SK-N-SH treated with all-trans-retinoic acid at 6 μM for 48 hours (cell line): ENCODE measurements around the gene TMEM238.

Experiments used
- ATAC-seq: fragments of 200-7000 bp; cut with Tn5 transposase; 3 replicates; pipeline ENCODE4 v1.9.1; 2020; ENCODE audit warnings: mild to moderate bottlenecking, moderate library complexity
- BACH2 ChIP-seq: fragments of 250-450 bp; sonication (Bioruptor Pico); IDR thresholded peaks from 2 replicates; pipeline ENCODE4 v1.9.0; 2021; ENCODE audit warnings: mild to moderate bottlenecking, borderline replicate concordance
- CSDC2 ChIP-seq: fragments of 250-450 bp; sonication (Bioruptor Pico); IDR thresholded peaks from 2 replicates; pipeline ENCODE4 v1.5.0; 2020; ENCODE audit warnings: mild to moderate bottlenecking, moderate library complexity
- GLIS3 ChIP-seq: fragments of 250-450 bp; sonication (Bioruptor Pico); IDR thresholded peaks from 2 replicates; pipeline ENCODE4 v1.5.0; 2020; ENCODE audit warnings: mild to moderate bottlenecking, moderate library complexity
- ISL1 ChIP-seq: fragments of 250-450 bp; sonication (Bioruptor Pico); IDR thresholded peaks from 2 replicates; pipeline ENCODE4 v2.1.2; 2022; ENCODE audit warnings: mild to moderate bottlenecking, moderate library complexity
- OSR1 ChIP-seq: fragments of 250-450 bp; sonication (Bioruptor Pico); IDR thresholded peaks from 2 replicates; pipeline ENCODE4 v1.8.0; 2022; ENCODE audit warnings: moderate library complexity, mild to moderate bottlenecking, inconsistent platforms
- PPARA ChIP-seq: fragments of 250-450 bp; sonication (Bioruptor Pico); IDR thresholded peaks from 2 replicates; pipeline ENCODE4 v1.5.0; 2020; ENCODE audit warnings: mild to moderate bottlenecking, borderline replicate concordance
- SNAI2 ChIP-seq: fragments of 250-450 bp; sonication (Bioruptor Pico); IDR thresholded peaks from 2 replicates; pipeline ENCODE4 v1.5.0; 2020; ENCODE audit warnings: mild to moderate bottlenecking, moderate library complexity
- TCF4 ChIP-seq: fragments of 250-450 bp; sonication (Bioruptor Pico); IDR thresholded peaks from 2 replicates; pipeline ENCODE4 v1.8.0; 2021; ENCODE audit warnings: mild to moderate bottlenecking, moderate library complexity, borderline replicate concordance
- TOX ChIP-seq: fragments of 250-450 bp; sonication (Bioruptor Pico); IDR thresholded peaks from 2 replicates; pipeline ENCODE4 v1.8.0; 2021; ENCODE audit warnings: mild to moderate bottlenecking, moderate library complexity, borderline replicate concordance
- ZFP3 ChIP-seq: fragments of 250-450 bp; sonication (Bioruptor Pico); IDR thresholded peaks from 2 replicates; pipeline ENCODE4 v1.5.0; 2020; ENCODE audit warnings: mild to moderate bottlenecking, moderate library complexity
- ZFP30 ChIP-seq: fragments of 450-650 bp; formaldehyde crosslinking; IDR thresholded peaks from 2 replicates; pipeline ENCODE4 v1.5.0; 2022; ENCODE audit warnings: mild to moderate bottlenecking, moderate library complexity
- ZNF565 ChIP-seq: fragments of 450-650 bp; formaldehyde crosslinking; conservative IDR thresholded peaks from 2 replicates; pipeline ENCODE4 v1.5.0; 2020; ENCODE audit warnings: low read depth, mild to moderate bottlenecking, moderate library complexity
- ZNF70 ChIP-seq: fragments of 450-650 bp; formaldehyde crosslinking; IDR thresholded peaks from 2 replicates; pipeline ENCODE4 v1.5.0; 2020; ENCODE audit warnings: mild to moderate bottlenecking, moderate library complexity
- ZNF8 ChIP-seq: fragments of 450-650 bp; formaldehyde crosslinking; IDR thresholded peaks from 2 replicates; pipeline ENCODE4 v1.5.0; 2020; ENCODE audit warnings: mild to moderate bottlenecking, moderate library complexity
- TF ChIP-seq, protein P1 (sequence below): fragments of 250-450 bp; sonication (Bioruptor Pico); IDR thresholded peaks from 2 replicates; pipeline ENCODE4 v1.8.0; 2020; ENCODE audit warnings: mild to moderate bottlenecking, moderate library complexity, borderline replicate concordance
- TF ChIP-seq, protein P2 (sequence below): fragments of 250-450 bp; sonication (Bioruptor Pico); IDR thresholded peaks from 2 replicates; pipeline ENCODE4 v1.5.1; 2021; ENCODE audit warnings: mild to moderate bottlenecking, moderate library complexity
- TF ChIP-seq, protein P3 (sequence below): fragments of 250-450 bp; sonication (Bioruptor Pico); IDR thresholded peaks from 2 replicates; pipeline ENCODE4 v1.5.0; 2020; ENCODE audit warnings: mild to moderate bottlenecking, moderate library complexity
- TF ChIP-seq, protein P4 (sequence below): fragments of 250-450 bp; sonication (Bioruptor Pico); IDR thresholded peaks from 2 replicates; pipeline ENCODE4 v1.8.0; 2021; ENCODE audit warnings: low read depth, mild to moderate bottlenecking, moderate library complexity, borderline replicate concordance
- TF ChIP-seq, protein P5 (sequence below): fragments of 250-450 bp; sonication (Bioruptor Pico); IDR thresholded peaks from 2 replicates; pipeline ENCODE4 v1.5.1; 2020; ENCODE audit warnings: low read depth, mild to moderate bottlenecking, moderate library complexity

Gene TMEM238

DNA sequence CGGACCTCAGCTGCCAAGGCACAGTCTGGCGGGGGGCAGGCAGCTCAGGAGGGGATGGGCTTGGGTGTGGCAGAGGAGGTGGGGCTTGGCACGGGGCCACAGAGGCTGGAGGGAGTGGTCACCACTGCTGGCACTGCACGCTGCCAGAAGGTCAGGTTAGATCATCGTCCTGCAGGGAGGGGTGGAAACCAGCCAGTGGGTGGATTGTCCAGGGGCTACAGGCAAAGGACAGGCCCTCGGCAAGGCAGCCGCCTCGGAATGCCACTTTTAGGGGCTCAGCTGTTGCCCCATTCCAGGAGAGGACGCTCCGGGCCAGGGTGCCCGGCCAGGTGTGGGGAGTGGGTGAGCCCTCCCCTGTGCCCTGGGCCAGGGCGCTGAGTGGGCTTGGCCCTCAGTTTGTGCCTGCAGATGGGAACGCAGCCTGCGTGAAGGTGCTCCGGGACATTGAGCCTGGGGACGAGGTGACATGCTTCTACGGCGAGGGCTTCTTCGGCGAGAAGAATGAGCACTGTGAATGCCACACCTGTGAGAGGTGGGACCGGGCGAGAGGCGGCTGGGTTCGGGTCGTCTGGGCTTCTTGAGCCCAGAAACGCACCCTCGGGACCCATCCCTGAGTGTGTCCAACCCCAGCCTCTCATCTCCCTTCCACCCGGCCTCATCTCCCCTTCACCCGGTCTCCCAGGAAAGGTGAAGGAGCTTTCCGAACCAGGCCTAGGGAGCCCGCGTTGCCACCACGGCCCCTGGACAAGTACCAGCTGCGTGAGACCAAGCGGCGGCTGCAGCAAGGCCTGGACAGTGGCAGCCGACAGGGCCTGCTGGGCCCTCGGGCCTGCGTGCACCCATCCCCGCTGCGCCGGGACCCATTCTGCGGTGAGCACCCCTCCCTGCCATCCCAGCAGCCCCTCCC is 38.0 kb downstream of the TMEM238 start:
- no peak for ATAC-seq
- TF ChIP-seq, protein P1, sequence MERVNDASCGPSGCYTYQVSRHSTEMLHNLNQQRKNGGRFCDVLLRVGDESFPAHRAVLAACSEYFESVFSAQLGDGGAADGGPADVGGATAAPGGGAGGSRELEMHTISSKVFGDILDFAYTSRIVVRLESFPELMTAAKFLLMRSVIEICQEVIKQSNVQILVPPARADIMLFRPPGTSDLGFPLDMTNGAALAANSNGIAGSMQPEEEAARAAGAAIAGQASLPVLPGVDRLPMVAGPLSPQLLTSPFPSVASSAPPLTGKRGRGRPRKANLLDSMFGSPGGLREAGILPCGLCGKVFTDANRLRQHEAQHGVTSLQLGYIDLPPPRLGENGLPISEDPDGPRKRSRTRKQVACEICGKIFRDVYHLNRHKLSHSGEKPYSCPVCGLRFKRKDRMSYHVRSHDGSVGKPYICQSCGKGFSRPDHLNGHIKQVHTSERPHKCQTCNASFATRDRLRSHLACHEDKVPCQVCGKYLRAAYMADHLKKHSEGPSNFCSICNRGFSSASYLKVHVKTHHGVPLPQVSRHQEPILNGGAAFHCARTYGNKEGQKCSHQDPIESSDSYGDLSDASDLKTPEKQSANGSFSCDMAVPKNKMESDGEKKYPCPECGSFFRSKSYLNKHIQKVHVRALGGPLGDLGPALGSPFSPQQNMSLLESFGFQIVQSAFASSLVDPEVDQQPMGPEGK (CRISPR knock-in tag) = no peak
- TF ChIP-seq BACH2 (CRISPR knock-in tag) (no peak), ZFP30 (CRISPR knock-in tag) (no peak), TOX (CRISPR knock-in tag) (no peak), TCF4 (CRISPR knock-in tag) (no peak), ZFP3 (no peak), PPARA (no peak), ZNF8 (CRISPR knock-in tag) (no peak), ZNF565 (CRISPR knock-in tag) (no peak), ISL1 (no peak), SNAI2 (CRISPR knock-in tag) (no peak)
- TF ChIP-seq, protein P2, sequence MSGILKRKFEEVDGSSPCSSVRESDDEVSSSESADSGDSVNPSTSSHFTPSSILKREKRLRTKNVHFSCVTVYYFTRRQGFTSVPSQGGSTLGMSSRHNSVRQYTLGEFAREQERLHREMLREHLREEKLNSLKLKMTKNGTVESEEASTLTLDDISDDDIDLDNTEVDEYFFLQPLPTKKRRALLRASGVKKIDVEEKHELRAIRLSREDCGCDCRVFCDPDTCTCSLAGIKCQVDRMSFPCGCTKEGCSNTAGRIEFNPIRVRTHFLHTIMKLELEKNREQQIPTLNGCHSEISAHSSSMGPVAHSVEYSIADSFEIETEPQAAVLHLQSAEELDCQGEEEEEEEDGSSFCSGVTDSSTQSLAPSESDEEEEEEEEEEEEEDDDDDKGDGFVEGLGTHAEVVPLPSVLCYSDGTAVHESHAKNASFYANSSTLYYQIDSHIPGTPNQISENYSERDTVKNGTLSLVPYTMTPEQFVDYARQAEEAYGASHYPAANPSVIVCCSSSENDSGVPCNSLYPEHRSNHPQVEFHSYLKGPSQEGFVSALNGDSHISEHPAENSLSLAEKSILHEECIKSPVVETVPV (CRISPR knock-in tag) = no peak
- TF ChIP-seq, protein P3, sequence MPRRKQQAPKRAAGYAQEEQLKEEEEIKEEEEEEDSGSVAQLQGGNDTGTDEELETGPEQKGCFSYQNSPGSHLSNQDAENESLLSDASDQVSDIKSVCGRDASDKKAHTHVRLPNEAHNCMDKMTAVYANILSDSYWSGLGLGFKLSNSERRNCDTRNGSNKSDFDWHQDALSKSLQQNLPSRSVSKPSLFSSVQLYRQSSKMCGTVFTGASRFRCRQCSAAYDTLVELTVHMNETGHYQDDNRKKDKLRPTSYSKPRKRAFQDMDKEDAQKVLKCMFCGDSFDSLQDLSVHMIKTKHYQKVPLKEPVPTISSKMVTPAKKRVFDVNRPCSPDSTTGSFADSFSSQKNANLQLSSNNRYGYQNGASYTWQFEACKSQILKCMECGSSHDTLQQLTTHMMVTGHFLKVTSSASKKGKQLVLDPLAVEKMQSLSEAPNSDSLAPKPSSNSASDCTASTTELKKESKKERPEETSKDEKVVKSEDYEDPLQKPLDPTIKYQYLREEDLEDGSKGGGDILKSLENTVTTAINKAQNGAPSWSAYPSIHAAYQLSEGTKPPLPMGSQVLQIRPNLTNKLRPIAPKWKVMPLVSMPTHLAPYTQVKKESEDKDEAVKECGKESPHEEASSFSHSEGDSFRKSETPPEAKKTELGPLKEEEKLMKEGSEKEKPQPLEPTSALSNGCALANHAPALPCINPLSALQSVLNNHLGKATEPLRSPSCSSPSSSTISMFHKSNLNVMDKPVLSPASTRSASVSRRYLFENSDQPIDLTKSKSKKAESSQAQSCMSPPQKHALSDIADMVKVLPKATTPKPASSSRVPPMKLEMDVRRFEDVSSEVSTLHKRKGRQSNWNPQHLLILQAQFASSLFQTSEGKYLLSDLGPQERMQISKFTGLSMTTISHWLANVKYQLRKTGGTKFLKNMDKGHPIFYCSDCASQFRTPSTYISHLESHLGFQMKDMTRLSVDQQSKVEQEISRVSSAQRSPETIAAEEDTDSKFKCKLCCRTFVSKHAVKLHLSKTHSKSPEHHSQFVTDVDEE (CRISPR knock-in tag) = no peak
- TF ChIP-seq, all 23 proteins: peak for 0

DNA sequence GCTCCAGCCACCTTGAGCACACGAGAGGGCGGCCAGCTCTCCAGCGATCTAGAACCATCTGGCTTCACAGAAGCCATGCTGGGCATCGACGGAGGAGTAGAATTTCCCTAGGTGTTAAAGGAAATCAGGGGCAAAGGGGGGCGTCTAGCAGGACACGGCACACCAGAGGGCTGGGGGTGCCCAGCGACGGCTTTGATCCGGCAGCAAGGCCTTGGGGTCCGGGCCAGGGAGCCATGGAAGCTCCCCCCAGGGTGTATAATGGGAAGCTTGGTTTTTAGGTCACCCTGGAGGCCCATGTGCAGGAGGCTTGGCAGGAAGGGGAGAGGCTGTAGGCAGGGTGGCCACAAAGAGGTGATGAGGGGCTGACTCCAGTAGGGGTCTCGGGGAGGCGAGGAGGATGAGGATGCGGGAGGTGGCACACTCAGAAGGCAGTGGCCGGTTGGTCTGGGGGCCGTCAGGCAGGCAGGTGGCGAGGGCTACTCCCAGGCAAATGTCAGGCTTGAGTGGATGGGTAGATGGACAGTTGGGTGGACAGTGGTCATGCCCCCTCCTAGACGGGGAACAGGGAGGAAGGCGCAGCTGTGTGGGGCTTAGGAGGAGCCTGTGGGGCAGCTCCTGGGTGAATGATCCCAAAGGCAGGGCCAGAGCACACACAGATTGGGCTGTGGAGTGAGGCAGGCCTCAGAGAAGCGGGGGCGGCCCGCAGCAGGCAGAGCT is 38.8 kb downstream of the TMEM238 start:
- TF ChIP-seq CSDC2 (CRISPR knock-in tag) (no peak), BACH2 (CRISPR knock-in tag) (no peak), ISL1 (no peak), ZFP3 (no peak), ZFP30 (CRISPR knock-in tag) (no peak), TOX (CRISPR knock-in tag) (no peak), PPARA (no peak), TCF4 (CRISPR knock-in tag) (no peak), ZNF70 (CRISPR knock-in tag) (no peak), OSR1 (CRISPR knock-in tag) (no peak), GLIS3 (no peak), SNAI2 (CRISPR knock-in tag) (no peak)
- TF ChIP-seq, protein P4, sequence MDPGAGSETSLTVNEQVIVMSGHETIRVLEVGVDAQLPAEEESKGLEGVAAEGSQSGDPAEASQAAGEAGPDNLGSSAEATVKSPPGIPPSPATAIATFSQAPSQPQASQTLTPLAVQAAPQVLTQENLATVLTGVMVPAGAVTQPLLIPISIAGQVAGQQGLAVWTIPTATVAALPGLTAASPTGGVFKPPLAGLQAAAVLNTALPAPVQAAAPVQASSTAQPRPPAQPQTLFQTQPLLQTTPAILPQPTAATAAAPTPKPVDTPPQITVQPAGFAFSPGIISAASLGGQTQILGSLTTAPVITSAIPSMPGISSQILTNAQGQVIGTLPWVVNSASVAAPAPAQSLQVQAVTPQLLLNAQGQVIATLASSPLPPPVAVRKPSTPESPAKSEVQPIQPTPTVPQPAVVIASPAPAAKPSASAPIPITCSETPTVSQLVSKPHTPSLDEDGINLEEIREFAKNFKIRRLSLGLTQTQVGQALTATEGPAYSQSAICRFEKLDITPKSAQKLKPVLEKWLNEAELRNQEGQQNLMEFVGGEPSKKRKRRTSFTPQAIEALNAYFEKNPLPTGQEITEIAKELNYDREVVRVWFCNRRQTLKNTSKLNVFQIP (CRISPR knock-in tag) = no peak
- TF ChIP-seq, protein P2 (CRISPR knock-in tag) = no peak
- TF ChIP-seq, protein P1 (CRISPR knock-in tag) = no peak
- TF ChIP-seq, protein P5, sequence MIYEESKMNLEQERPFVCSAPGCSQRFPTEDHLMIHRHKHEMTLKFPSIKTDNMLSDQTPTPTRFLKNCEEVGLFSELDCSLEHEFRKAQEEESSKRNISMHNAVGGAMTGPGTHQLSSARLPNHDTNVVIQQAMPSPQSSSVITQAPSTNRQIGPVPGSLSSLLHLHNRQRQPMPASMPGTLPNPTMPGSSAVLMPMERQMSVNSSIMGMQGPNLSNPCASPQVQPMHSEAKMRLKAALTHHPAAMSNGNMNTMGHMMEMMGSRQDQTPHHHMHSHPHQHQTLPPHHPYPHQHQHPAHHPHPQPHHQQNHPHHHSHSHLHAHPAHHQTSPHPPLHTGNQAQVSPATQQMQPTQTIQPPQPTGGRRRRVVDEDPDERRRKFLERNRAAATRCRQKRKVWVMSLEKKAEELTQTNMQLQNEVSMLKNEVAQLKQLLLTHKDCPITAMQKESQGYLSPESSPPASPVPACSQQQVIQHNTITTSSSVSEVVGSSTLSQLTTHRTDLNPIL (CRISPR knock-in tag) = no peak
- TF ChIP-seq, protein P3 (CRISPR knock-in tag) = no peak
- no peak for ATAC-seq
